DMS 273 (cell line): ENCODE data around the gene AK4.
A peak's percentile ranks its signal among the peaks of the same experiment; 100 is the strongest.

Source experiments
- DNase-seq: peaks from one replicate; lab custom pipeline; 2025; ENCODE audit not compliant: unreplicated experiment; lab: John Stamatoyannopoulos, UW

Gene AK4

DNA sequence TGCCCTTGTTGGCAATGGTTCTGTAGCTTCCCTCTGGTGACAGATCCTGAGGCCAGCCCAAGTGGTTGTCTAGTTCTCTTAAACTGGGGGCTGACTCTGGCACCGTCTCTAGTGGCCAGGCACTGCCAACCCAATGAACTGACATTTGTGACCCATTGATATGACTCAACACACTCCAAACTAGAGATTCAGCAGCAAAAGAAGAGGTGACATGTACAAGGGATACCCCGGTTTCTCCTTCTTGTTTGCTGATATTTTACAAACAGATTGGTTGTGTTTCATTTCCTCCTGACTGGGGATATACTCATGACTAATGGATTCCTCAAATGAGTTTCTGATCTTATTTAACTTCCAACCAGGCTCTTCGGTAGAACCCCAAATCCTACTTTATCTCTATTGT, 95.5 kb downstream of the AK4 start:
- no peak for DNase-seq

DNA sequence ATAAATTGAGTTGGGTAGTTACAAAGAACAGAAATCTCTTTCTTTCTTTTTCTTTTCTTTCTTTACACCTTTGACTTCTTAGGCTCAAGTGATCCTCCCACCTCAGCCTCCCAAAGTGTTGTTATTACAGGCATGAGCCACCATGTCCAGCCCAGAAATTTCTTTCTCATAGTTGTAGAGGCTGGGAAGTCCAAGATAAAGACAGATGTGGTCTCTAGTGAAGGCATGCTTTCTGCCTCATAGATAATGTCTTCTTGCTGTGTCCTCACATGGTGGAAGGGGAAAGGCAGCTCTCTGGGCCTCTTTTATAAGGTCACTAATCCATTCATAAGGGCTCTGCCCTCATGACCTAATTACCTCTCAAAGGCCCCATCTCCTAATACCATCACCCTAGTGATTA, 97.3 kb downstream of the AK4 start:
- no peak for DNase-seq

DNA sequence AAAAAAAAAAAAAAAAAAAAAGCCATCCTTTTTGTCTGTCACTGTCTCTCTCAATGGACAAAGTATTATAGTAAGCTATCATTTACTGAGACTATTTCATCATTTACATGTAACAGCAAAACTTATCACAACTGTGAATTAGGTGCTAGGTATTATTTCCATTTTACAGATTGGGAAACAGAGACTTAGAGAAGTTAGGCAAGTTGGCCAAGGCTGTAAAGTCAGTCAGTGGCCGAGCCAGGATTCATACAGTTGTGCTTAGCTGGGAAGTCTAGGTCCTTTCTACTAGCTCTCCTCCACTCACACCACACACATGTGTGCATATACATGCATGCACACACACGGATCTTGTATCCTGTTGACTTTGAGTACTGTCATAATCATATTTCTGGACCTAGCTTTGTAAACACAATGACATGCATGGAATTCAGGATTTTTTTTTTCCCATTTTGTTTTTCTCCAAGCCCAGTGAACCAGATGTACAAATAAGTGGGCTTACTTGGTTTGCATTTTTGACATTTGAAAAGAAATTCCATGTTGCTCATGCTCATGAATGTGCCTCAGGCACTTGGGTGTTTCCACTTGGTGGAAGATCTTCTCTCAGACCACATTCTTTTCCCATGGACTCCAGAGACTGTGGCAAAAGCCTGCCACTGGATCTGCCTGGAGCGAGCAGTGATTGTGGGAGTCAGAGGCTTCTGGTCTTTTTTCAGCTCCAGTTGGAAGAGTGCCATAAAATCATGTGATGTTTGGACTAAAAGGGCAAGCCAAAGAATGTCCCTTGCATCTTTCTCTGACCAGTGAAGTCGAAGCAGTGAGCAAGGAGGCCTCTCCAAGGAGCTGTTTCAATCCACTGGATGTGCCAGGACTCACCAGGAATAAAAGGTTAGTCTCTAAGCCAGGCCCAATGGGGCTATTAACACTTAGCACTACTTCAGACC, 99.7 kb downstream of the AK4 start:
- peak; percentile 14 for DNase-seq

DNA sequence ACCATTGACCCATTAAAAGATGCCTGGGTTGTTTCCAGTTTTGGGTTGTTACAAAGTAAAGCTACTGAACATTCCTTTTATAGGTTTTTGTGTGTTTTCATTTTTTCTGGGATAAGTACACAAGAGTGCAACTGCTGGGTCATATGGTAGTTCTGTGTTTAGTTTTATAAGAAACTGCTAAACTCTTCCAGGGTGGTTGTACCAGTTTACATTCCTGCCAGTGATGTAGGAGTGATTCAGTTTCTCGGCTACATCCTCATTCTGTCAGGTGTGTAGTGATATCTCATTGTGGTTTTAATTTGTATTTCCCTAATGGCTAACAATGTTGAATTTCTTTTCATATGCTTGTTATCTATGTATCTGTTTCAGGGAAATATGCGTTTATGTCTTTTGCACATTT, 102.8 kb downstream of the AK4 start:
- DNase-seq = no peak

DNA sequence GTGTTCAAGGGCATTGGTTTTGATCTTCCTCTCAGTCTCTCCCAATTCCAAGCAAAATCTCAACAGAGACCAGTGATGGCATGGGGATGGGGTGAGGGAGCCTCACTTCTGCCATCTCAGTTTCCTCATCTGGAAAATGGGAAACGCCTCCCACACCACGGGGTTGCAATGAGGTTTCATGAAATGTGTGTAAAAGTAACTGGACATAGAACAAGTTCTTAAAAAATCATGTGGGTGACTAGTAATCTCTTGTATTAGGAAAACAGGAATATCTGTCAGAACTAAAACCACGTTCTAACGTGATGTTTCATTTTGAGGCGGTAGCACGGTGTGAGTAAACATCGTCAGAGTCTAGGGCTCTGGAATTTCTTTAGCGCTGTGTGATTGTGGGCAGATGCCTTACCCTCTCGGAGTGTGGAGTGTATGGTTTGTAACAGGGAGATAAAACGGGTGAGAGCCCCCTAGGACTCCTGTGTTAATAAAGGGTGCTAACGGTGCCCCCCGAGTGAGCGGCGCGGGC, 105.9 kb downstream of the AK4 start:
- no peak for DNase-seq

DNA sequence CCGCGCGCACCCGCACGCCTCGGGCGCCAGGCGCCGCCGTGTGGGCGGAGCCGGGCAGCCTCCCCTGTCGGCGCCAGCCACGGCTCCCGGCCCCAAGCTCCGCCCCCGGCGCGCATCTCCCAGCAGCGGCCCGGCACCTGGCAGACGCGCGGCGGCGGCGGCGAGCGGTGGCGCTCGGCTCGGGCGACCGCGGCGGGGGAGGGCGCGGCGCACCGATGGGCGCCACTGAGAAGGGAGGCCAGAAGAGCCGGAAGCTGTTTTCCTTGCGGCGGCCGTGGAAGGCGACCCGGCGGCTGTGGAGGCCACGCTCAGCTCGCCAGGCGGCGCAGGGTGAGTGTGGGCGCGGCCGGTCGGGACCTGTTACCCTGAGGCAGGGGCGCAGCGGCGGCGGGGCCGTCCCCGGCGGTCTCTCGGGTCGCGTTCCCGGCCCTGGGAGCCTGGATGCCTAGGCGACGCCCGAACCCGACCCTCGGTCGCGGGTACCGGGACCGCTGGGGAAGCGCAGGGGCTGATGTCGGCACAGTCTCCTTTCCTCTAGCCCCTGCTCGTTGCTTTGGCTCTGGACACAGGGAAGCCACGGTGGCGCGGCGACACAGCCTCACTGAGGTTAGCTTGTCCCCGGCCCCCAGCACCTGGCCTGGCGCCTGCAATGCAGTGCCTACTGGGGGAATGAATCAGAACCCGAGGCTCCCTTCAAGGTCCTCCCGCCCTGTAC, 106.5 kb downstream of the AK4 start:
- peak; percentile 95 for DNase-seq

DNA sequence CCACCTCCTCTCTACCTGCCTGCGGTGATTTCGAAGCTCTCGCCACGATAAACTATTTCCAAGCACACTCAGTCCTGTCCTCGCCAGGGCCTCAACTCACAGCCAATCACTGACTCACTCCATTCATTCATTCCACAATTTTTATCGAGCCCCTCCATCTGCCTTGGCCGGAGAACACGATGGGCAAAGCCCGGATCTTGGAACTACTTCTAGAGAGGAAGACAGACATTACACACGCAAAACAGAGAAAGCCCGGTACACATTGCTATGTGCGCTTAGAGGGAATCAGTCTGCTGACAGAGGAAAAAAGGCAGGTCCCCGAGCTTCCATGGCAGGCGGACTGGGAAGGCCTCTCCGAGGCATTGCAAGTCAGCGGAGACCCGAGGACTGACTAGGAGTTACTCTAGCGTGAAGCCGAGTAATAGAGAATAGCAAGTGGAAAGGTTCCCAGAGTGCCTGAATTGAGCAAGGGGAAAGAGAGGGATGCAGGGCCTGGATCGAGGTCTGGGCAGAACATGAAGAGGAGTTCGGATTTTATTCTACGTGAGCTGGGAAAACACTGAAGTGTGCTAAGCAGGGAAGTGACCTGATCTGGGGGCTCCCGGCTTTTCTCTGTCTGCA, 107.1 kb downstream of the AK4 start:
- peak; percentile 65 for DNase-seq

DNA sequence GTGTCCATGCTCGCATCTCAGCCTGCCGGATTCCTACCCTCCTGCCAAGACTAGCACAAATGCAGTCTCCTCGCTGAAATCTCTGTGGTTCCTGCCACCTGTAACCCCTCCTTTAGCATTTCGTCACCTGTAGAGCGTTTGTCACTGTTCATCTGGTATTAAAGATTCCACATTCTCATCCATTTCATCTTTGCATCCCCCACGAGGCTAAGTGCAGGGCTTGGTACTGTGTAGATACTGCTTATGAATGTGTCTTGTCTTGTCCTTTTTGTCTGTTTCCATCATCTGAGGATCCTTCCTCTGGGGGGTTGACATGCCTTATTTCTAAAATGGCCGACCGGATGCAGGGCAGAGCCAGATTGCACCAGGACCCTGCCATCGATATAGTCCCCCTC, 107.7 kb downstream of the AK4 start:
- DNase-seq = no peak

DNA sequence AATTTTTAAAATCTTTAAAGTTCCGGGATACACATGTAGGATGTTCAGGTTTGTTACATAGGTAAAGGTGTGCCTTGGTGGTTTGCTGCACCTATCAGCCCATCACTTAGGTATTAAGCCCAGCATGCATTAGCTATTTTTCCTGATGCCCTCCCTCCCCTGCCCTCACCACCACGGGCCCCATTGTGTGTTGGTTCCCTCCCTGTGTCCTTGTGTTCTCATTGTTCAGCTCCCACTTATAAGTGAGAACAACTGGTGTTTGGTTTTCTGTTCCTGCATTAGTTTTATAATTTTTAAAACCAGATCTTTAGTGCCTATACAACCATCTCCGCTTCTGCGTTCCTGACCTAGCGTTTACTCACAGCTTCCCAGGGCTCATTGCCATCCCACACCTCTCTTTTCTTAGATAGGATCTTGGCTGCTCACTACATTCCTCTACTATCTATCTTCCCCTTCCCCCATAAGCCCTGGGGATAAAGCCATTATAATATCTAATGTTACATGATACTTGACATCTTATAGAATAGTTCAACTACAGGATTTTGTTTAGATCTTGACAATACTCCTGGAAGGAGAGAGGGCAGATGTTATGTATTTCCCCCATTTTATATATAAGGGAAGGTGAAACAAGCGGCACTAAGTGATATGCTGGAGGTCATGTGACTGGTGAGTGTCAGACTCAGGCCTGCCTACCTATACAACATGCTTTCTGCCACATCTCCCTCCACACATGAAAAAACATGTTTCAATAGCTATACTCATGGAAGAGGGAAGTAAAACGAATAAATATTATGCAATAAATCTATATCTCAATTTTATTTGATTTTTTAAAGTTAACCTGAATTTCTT, 109.1 kb downstream of the AK4 start:
- DNase-seq = no peak

DNA sequence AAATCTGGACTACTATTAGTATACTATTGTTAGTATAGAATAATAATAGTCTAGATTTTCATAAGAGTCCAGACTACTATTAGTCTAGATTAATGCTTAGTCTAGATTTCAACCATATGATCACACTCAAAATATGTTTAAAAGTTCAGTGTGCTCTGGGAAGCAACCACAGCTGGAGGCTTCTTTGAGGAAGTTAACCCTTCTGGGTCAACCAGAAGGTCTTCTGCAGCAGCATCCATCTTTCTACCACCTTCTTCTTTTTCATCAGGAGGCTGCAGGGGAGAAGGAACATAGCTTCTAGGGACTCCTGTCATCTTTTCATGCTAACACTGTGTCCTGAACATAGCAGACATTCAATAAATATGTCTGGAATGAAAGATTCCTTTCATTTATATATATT, 110.1 kb downstream of the AK4 start:
- DNase-seq = no peak

DNA sequence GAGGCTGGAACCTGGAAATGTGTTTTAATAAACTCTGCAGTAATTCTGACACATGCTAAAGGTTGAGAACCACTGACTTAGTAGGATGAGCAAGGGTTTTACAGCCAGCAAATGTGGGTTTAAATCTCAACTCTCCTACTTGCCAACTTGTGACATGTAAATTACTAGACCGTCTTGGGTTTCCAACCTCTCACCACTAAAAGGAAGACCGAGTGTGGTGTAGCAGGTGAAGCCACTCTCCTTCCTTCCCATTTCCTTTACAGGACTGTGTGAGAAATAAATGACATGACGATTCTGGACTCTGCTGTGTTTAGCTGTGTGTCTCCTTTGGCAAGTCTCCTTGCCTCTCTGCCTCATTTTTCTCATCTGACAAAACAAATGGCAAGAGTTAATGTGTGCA, 111.8 kb downstream of the AK4 start:
- DNase-seq = no peak

DNA sequence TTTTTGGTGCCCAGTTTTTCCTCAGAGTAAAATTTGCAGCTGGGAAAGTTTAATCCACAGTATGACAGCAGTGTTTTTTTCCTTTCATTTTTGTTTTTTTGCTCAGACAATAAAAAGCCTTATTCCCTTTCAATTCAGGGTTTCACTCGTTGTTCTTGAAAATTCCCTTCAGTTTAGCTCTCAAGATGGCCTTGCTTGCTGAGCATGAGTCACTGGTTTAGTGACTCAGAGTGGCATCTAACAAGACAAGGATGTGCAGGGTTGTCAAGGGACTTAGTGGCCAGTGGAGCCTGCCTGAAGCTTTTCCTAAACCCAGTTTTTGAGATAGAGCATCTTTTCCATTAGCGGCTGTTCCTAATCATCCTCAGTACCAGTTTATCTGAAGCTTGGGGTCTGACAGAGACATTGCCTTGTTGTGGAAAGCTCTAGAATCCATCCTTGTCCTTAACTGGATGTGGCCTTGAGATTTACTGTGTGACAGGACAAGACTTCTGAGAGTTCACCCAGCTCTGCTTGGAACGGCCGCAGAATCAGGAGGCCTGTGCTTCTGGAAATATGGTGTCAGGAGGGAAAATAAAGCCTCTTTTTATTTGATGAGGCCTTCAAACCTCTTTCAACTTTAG, 113.0 kb downstream of the AK4 start:
- DNase-seq = no peak

DNA sequence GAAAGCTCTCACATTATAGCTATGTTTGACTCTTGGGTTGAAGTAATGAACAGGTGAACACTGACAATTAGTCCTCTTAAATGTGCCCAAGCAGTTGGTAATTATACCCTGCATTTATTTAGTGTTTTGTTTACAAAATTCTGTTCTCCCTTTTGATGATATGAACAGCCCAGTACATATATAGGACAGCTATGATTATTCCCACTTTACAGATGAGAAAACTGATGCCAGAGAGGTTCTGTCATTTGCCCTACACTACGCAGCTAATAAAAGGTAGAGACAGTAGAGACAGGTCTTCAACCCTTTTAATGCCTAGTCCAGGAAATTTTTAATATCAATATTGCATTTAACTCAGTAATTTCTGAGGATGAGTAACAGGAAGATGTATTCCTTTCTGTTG, 115.3 kb downstream of the AK4 start:
- DNase-seq = no peak

DNA sequence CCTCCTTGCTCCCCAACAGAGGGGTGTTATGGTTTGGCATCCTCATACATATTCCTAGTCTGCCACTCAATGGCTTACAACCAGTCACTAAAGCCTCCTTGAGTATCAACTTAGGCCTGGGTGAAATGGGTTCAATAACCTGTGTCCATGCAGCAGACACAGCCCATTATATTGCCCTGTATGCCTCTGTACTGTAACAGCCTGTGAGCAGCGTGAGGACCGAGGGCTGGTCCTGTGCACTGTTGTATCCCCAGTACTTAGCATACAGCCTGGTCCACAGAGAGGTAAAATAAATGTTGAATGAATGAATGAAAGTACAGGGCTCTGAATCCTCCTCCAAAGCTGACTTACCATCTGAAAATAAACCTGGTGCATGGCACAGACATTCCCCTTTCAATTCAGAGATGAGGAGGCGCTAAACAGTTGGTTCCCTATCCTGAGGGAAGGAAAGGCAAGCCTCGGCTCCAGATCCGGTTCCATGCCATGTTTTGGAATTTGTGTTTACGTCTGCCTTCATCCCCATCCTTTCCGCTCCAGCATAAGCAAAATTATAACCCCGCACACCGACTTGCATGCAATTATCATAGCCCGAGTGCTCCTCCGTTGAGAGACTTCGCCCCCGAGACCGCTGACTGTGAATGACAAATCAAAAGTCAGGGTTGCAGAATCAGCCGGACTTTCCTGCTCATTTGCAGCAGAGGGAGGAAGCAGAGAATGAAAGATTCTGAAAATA, 116.4 kb downstream of the AK4 start:
- DNase-seq = peak; percentile 87

DNA sequence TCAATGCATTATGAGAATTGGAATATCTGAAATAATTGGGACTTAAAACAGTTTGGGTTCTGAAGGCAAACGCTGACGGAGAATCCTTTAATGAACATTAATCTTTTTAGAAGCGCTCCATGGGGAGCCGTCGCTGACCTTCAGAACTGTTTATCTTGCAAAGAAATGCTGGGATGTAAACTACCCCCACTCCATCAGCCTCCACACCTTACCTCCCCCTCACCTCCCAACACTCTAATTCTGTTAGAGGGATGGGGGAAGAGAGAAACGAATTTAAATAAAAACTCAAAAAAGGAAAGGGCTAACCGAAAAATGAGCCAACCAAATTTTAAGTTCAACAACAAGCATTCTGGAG, 117.3 kb downstream of the AK4 start:
- no peak for DNase-seq

DNA sequence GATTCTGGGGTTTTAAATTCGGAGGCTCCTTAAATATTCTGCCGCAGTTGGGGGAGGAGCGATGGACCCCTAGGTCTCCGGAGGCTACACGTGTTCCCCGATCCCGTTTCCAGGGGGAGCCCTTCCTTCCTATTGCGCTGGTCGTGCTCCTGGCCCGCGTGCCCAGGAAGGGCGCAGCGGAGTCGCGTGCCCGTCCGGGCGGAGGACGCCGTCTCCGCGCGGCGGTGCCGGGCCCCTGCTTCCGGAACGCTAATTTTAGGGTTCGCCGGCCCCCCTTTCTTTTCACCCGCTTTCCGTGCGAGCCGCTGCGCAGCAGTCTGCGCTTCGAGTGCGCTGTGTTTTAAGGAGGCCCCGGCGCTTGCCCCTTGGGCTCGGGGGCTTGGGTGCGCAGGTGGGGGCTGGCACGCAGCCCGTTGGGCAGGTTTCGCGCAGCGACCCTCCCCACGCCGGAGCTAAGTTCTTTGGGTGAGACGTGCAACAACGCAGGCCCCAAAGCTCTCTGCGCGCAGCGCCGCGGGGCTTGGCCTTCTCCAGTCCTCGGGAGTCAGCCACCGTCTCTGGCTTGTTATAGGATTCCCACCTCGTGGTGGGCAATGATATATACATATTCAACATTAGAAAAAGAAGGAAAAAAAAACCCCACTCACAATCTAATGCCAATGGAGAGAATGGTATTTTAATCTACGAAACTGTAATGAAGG, 117.8 kb downstream of the AK4 start:
- DNase-seq = peak; percentile 86

DNA sequence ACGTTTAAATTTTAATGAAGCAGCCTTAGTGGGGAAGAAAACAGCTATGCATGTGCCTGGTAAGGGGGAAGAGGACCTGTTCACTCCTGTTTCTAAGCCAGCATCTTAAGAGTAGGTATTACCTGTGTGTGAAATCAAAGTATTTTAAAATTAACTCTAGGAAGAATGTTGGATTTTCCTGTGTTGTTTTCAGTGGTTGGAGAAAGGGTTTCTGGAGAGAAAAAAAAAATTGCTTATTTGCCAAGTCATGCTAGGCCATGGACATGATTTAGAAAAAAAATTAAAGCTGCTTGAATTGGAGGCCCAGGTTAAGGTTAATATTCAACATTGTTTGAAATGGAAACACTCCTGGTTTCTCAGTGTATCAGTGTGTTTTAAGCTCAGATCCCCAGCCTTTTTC, 118.5 kb downstream of the AK4 start:
- DNase-seq = no peak

DNA sequence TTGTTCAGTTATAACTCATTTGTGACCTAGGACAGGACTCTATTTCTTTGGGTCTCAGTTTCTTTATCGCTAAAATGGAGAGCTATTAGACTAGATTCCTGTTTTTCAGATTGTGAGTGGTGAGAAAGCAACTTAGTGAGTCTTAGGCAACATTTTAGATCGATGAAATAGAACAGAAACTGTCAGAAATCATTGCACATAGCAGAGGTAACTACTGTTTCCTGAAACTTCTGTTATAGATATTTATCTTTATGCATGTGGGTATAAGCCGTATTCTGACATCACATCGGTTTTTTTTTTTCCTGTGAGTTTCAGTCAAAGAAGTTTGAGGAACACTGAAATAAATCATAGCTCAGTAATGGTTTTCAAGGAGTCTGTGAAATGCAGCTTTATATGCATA, 119.3 kb downstream of the AK4 start:
- no peak for DNase-seq

DNA sequence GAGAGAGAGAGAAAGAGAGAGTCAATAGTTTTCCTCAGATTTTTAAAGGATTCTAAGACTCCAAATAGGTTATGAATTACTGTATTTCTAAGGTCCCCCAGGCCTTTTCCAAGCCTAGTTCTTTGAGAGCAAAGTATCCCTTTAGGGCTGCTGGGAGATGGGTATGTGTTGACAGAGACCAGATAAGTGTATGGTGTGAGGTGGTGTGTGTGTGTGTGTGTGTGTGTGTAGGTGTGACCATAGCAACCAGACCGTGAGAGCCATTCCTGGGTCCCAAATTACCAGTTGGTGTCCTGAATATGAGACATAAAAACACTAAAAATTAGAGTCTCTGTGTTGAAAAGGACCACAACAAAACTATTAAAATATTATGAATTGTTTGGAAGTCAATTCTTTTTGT, 119.7 kb downstream of the AK4 start:
- peak; percentile 7 for DNase-seq
